ENCODE results near the gene FIZ1.

DNA sequence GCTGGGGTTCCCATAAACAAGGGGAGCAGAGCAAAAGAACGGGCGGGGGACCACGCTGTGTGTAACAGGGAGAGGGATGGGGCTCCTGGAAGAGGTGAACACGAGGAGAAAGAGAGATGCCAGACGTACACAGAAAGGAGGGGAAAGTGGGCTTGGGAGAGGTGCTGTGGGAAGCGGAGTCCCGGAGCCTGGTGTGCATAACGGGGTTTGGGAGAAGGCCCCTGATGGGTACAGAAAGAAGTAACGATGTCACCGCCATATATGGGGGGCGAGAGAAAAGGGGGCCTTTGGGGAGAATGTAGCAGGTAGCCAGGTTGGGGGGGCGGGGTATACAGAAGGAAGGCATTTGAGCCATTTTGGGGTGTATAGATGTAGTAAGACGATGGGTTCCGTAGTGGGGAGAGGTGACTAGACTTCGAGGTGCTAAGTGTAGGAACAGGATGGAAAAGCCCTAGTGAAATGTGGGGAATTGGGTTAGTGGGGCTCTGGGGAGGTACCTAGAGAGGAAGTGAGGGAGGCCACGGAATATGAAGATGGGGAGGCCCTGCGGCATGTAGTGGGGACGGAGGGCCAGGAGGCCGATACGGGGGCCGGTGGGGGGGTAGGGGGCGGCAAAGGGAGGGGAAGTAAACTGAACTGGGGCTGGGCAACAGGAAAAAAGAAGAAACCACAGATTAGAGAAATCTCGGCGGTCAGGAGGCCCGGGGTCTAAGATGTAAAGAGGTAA lies 42.3 kb upstream of the FIZ1 start:
- TF ChIP-seq POLR2AphosphoS5 (IDR thresholded peaks at IDR 0.05), result no peak
- no peak for TF ChIP-seq EP300 (conservative IDR thresholded peaks at IDR 0.05; ENCODE audit: poor library complexity, severe bottlenecking)
